GM18508 (cell line): ENCODE results near the gene PRR22.
"Not testable (repeated sequence)": the region's sequence is repeated elsewhere in the genome, so short reads cannot be mapped to it uniquely, and the experiment has no call there.

ENCODE experiments used
- ATAC-seq: cut with Tn5 transposase; IDR thresholded peaks from one replicate; pipeline ENCODE4 v1.9.1; 2021; ENCODE audit warnings: moderate number of reproducible peaks; ENCODE audit not compliant: insufficient read depth, unreplicated experiment

PRR22 gene

DNA sequence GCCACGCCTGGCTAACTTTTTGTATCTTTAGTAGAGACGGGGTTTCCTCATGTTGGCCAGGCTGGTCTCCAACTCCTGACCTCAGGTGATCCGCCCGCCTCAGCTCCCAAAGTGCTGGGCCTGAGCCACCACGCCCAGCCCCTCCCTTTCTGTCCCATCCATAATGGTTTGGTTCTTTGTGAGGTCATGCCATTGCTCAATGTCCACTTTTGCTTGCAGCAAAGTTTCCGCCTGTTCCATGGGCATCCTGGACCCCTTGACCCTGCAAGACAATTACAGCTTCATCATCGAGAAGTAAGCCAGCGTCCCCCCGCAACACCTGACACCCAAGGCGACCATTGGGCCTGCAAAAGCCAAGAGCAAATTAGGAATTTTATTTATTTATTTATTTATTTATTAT lies 16.6 kb downstream of the PRR22 start:
- no peak for ATAC-seq

DNA sequence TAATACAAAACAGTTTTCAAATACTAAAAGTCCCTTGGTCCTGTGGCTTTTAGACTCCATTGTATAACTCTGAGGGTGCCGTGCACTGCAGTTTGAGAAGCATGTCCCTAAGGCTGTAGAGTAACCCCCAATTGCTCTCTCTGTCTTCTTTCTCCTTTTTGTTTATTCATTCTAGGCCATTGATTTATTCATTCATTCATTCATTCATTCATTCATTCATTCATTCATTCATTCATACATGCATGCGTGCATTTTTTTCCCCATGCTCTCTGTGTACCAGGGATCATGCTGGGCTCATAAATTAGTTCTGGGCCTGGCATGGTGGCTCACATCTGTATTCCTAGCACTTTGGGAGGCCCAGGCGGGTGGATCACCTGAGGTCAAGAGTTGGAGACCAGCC lies 19.3 kb downstream of the PRR22 start:
- no peak for ATAC-seq

DNA sequence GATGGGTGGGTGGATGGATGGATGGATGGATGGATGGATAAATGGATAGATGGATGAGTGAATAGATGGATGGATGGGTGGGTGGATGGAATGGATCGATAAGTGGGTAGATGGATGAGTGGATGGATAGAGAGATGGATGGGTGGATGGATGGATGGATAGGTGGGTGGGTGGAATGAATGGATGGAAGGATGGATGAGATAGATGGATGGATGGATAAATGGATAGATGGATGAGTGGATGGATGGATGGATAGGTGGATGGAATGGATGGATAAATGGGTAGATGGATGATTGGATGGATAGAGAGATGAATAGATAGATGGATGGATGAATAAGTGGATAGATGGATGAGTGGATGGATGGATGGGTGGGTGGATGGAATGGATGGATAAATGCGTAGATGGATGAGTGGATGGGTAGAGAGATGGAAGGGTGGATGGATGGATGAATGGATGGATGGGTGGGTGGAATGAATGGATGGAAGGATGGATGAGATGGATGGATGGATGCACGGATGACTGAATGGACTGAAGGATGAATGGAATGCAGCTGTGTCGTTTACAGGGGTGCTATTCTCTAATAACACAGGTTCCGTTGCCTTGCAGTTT lies 21.8 kb downstream of the PRR22 start:
- no peak for ATAC-seq

DNA sequence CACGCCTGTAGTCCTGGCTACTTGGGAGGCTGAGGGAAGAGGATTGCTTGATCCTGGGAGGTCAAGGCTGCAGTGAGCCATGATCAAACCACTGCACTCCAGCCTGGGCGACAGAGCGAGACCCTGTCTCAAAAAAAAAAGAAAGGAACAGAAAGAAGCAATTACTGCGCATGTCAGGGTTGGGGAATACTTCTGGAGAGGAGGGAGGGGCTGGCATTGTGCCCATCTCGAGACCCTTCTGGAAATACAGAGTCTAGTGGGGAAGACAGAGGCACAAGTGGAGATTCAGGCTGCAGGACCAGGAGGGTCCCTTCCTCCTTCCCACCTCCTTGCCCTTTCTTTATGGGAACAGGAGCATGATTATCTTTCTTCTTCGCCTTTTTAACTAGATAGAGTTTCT lies 30.8 kb downstream of the PRR22 start:
- no peak for ATAC-seq

DNA sequence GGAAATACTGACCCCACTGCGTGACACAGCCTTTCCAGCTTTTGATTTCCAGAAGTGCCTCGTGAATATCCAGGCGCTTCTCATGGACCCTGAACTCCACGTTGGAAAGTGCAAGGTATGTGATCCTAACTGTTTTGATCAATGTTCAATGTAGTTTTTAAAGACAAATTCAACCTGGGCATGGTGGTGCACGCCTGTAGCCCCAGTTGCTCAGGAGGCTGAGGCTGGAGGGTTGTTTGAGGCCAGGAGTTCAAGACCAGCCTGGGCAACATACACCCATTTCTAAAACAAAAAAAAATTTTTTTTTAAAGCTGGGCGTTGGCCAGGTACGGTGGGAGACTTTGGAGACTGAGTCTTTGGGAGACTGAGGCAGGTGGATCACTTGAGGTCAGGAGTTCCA lies 32.8 kb downstream of the PRR22 start:
- no peak for ATAC-seq

DNA sequence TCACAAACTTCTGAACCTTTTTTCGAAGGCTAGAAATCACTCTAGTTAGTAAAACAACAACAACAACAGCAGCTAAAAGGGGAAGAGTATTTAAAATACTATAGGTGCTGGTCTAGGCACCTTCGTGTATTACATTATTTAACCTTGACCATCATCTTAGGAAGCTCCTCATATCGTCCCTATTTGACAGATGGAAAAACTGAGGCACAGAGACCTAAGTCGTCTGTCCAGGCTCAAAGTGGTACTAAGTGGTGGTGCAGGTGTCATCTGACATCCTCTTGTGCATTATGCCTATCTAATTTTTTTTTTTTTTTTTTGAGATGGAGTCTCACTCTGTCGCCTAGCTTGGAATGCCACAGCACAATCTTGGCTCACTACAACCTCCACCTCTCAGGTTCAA lies 35.0 kb downstream of the PRR22 start:
- ATAC-seq: no peak

DNA sequence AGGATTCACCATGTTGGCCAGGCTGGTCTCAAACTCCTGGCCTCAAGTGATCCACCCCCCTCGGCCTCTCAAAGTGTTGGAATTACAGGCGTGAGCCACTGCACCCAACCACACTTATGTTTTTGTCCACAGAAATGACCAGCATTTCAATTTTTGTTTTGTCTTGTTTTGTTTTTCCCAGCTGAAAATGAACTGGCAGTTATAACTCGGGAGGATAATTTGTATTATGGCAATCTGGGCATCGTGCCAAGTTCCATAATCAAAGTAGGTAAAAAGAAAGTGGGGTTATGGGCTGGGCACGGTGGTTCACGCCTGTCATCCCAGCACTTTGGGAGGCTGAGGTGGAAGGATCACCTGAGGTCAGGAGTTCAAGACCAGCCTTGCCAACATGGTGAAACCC lies 35.6 kb downstream of the PRR22 start:
- not testable (repeated sequence) for ATAC-seq

DNA sequence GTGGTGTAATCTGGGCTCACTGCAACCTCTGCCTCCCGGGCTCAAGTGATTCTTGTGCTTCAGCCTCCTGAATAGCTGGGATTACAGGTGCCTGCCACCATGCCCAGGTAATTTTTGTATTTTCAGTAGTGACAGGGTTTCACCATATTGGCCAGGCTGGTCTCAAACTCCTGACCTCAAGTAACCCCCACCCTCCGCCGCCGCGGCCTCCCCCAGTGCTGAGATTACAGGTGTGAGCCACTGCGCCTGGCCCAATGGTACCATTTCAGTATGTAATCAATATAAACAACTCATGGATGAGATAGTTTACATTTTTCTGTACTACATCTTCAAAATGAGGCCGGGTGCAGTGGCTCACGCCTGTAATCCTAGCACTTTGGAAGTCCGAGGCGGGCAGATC lies 39.5 kb downstream of the PRR22 start:
- not testable (repeated sequence) for ATAC-seq

DNA sequence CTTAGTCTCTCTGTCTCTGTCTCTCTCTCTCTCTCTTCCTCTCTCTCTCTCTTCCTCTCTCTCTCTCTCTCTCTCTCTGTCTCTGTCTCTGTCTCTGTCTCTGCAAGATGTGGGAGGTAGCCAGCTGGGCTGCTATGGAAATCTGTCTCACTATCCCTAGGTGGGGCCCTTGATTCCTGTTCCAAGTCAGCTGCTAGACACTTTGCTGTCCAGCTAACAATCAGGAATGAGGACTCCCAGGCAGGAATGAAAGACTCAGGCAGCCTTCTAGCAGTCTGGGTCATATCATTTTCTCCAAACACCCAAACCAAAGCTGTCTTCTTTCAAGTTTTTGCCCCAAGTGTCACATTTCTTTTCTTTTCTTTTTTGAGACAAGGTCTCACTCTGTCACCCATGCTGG lies 40.9 kb downstream of the PRR22 start:
- ATAC-seq: no peak

DNA sequence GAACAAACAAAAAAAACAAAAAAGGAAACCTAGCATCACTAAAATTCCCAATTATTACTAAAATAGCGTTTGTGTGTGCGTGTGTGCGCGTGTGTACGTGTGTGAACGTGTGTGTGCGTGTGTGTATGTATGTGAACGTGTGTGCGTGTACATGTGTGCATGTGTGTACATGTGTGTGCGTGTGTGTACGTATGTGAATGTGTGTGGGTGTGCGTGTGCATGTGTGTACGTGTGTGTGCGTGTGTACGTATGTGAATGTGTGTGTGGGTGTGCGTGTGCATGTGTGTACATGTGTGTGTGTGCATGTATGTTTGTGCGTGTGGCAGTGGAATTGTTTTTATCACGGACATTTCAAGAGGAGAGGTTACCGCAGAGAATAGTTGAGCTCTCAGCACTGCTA lies 42.5 kb downstream of the PRR22 start:
- no peak for ATAC-seq

DNA sequence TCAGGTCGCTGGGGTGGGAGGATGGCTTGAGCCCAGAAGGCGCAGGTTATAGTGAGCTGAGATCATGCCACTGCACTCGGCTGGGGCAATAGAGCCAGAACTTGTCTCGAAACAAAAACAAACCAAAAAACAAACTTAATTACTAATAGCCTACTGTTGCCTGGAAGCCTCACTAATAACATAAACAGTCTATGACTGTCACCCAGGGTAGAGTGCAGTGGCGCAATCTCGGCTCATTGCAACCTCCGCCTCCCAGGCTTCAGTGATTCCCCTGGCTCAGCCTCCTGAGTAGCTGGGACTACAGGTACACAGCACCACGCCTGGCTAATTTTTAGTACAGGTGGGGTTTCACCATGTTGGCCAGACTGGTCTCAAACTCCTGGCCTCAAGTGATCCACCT lies 46.1 kb downstream of the PRR22 start:
- ATAC-seq: no peak

DNA sequence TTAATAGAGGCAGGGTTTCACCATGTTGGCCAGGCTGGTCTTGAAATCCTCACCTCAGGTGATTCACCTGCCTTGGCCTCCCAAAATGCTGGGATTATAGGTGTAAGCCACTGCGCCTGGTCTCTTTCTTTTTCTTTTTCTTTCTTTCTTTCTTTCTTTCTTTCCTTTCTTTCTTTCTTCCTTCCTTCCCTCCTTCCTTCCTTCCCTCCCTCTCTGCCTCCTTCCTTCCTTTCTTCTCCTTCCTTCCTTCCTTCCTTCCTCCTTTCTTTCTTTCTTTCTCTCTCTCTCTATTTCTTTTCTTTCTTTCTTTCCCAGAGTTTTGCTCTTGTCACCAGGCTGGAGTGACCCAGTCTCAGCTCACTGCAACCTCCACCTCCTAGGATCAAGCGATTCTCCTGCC lies 51.4 kb downstream of the PRR22 start:
- ATAC-seq: not testable (repeated sequence)
